Superior temporal gyrus (tissue), 1 donor: ENCODE data around the gene GJB1.
"Not testable (repeated sequence)": the region's sequence is repeated elsewhere in the genome, so short reads cannot be mapped to it uniquely, and the experiment has no call there.

Source experiments
- DNase-seq: peaks from one replicate; pipeline ENCODE4 v3.0.0-alpha.2; 2016; ENCODE audit errors: extremely low spot score

GJB1 gene

GRCh38 chrX:71254092-71254963 lies 31.3 kb downstream of the GJB1 start, which contains the start of gene ZMYM3:
Gene ZMYM3 (minus strand): TSS chrX:71254140. CDS start chrX:71253255, 885 bp downstream.
- peak; percentile 77 for DNase-seq

DNA sequence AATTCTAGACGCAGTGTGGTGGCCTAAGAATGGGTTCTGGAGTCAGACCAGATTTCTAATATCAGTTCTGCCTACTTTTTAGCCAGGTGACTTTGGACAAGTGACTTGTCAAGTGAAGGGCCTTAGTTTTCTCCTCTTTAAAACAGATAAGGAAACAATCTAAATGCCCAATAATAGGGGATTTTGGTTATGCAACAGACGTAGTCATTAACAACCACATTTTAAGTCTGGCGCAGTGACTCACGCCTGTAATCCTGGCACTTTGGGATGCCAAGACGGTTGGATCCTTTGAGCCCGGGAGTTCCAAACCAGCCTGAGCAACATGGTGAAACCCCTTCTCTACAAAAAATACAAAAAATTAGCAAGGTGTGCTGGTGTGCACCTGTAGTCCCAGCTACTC lies 33.0 kb downstream of the GJB1 start:
- no peak for DNase-seq

DNA sequence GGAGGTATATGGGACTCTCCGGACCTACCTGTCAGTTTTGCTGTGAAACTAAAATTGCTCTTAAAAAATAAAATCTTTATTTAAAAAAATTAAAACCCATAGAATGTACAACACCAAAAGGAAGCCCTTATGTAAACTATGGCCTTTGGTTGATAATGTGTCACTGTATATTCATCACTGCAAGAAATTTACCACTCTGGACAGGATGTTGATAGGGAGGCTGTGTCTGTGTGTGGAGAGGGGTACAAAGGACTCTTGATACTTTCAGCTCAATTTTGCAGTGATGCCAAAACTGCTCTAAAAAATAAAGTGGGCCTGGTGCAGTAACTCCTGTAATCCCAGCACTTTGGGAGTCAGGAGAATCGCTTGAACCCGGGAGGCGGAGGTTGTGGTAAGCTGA lies 33.8 kb downstream of the GJB1 start:
- DNase-seq: no peak

DNA sequence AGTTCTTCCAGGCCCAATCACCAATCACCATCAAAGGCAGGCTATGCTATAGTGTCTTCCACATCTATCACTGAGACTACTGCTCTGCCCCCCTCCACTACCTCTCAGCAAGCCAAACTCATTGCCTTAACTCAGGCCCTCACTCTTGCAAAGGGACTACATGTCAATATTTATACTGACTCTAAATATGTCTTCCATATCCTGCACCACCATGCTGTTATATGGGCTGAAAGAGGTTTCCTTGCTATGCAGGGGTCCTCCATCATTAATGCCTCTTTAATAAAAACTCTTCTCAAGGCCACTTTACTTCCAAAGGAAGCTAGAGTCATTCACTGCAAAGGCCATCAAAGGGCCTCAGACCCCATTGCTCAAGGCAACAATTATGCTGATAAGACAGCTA lies 45.6 kb downstream of the GJB1 start:
- not testable (repeated sequence) for DNase-seq

GRCh38 chrX:71269801-71270395 lies 46.9 kb downstream of the GJB1 start:
- no peak for DNase-seq

DNA sequence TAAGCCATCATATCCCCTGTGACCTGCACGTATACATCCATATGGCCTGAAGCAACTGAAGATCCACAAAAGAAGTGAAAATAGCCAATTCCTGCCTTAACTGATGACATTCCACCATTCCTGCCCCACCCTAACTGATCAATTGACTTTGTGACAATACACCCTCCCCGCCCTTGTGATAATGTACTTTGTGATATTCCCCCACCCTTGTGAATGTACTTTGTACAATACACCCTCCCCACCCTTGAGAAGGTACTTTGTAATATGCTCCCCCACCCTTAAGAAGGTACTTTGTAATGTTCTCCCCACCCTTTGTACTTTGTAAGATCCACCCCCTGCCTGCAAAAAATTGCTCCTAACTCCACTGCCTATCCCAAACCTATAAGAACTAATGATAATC lies 49.3 kb downstream of the GJB1 start:
- not testable (repeated sequence) for DNase-seq
